ENCODE data around the gene CXCL17.
A peak's percentile ranks its signal among the peaks of the same experiment; 100 is the strongest.

The CXCL17 gene

GRCh38 chr19:42424712-42425131, 18.0 kb downstream of the CXCL17 start:
- Histone ChIP-seq H2AFZ (ENCODE audit: low read depth) (no peak overlapping the region), H3K27me3 (ENCODE audit: insufficient read depth, low read depth) (no peaks in the 10 kb centered on the region; the same call in 1 of the 2 replicates), H3K9ac (no peak overlapping the region), H3K79me2 (ENCODE audit: insufficient read depth, low read depth) (no peaks in the 10 kb centered on the region), H3K36me3 (ENCODE audit: insufficient read depth) (no peaks in the 10 kb centered on the region), H3K4me1 (ENCODE audit: low read depth, poor library complexity, severe bottlenecking) (peaks cover 8% of the 10 kb centered on the region), H3K4me2 (no peak overlapping the region), H3K27ac (no peak overlapping the region), H4K20me1 (ENCODE audit: insufficient read depth) (no peaks in the 10 kb centered on the region), H3K4me3 (IDR thresholded peaks at IDR 0.05; ENCODE audit: insufficient read depth, low read depth, low read length) (no peak overlapping the region)
- no peak for TF ChIP-seq CTCF (conservative IDR thresholded peaks at IDR 0.05; ENCODE audit: low read depth, low read length)

- H2AFZ ChIP-seq (ENCODE audit: low read depth) = peak overlapping the region; percentile 88; the same call in 1 of the 2 replicates
- H4K20me1 ChIP-seq (ENCODE audit: insufficient read depth) = no peaks in the 10 kb centered on the region
- H3K27me3 ChIP-seq (ENCODE audit: insufficient read depth, low read depth) = no peaks in the 10 kb centered on the region; the same call in 1 of the 2 replicates
- H3K79me2 ChIP-seq (ENCODE audit: insufficient read depth, low read depth) = no peaks in the 10 kb centered on the region
- H3K27ac ChIP-seq = no peak overlapping the region
- H3K36me3 ChIP-seq (ENCODE audit: insufficient read depth) = no peaks in the 10 kb centered on the region
- no peak overlapping the region for H3K4me2 ChIP-seq
- no peak overlapping the region for H3K4me3 ChIP-seq (IDR thresholded peaks at IDR 0.05; ENCODE audit: insufficient read depth, low read depth, low read length)
- peaks cover 8% of the 10 kb centered on the region for H3K4me1 ChIP-seq (ENCODE audit: low read depth, poor library complexity, severe bottlenecking)
- H3K9ac ChIP-seq = no peak overlapping the region
- TF ChIP-seq CTCF (conservative IDR thresholded peaks at IDR 0.05; ENCODE audit: low read depth, low read length) = no peak
Observed at GRCh38 chr19:42424345-42424707, 18.4 kb downstream of the CXCL17 start.

GRCh38 chr19:42423462-42424344, 19.0 kb downstream of the CXCL17 start:
- Histone ChIP-seq H3K27me3 (ENCODE audit: insufficient read depth, low read depth) (no peaks in the 10 kb centered on the region; the same call in 1 of the 2 replicates), H3K27ac (no peak overlapping the region)

GRCh38 chr19:42422901-42423461, 19.8 kb downstream of the CXCL17 start:
- Histone ChIP-seq H3K79me2 (ENCODE audit: insufficient read depth, low read depth) (no peaks in the 10 kb centered on the region), H2AFZ (ENCODE audit: low read depth) (peak overlapping the region; percentile 88), H3K4me2 (peak overlapping the region; percentile 76), H3K4me3 (IDR thresholded peaks at IDR 0.05; ENCODE audit: insufficient read depth, low read depth, low read length) (peak overlapping the region; percentile 69), H3K27ac (no peak overlapping the region), H4K20me1 (ENCODE audit: insufficient read depth) (no peaks in the 10 kb centered on the region), H3K36me3 (ENCODE audit: insufficient read depth) (no peaks in the 10 kb centered on the region), H3K27me3 (ENCODE audit: insufficient read depth, low read depth) (no peaks in the 10 kb centered on the region), H3K9ac (peak overlapping the region; percentile 42; the same call in 1 of the 2 replicates), H3K4me1 (ENCODE audit: low read depth, poor library complexity, severe bottlenecking) (peaks cover 8% of the 10 kb centered on the region)
- TF ChIP-seq CTCF (conservative IDR thresholded peaks at IDR 0.05; ENCODE audit: low read depth, low read length) = no peak

More at GRCh38 chr19:42423462-42424344, 19.0 kb downstream of the CXCL17 start:
- Histone ChIP-seq H3K4me3 (IDR thresholded peaks at IDR 0.05; ENCODE audit: insufficient read depth, low read depth, low read length) (peak overlapping the region; percentile 69), H4K20me1 (ENCODE audit: insufficient read depth) (no peaks in the 10 kb centered on the region), H3K4me2 (peak overlapping the region; percentile 76), H3K9ac (peak overlapping the region; percentile 42; the same call in 1 of the 2 replicates), H2AFZ (ENCODE audit: low read depth) (peak overlapping the region; percentile 88), H3K4me1 (ENCODE audit: low read depth, poor library complexity, severe bottlenecking) (peaks cover 8% of the 10 kb centered on the region), H3K79me2 (ENCODE audit: insufficient read depth, low read depth) (no peaks in the 10 kb centered on the region), H3K36me3 (ENCODE audit: insufficient read depth) (no peaks in the 10 kb centered on the region)
- TF ChIP-seq CTCF (conservative IDR thresholded peaks at IDR 0.05; ENCODE audit: low read depth, low read length) = no peak

All from KMS-11 (cell line).